Astrocyte of the cerebellum (primary cell): Measurements from ENCODE around the gene MUS81.

Source experiments
- DNase-seq: peaks from one replicate; pipeline ENCODE4 v3.0.0-alpha.2; 2011; ENCODE audit warnings: low read depth
- H3K4me3 ChIP-seq: 2 replicates; pipeline ENCODE4 v1.5.1; 2011; ENCODE audit warnings: mild to moderate bottlenecking, low read depth, low read length, moderate library complexity
- in situ Hi-C: cut with HindIII; loops from 2 replicates; pipeline ENCODE4 v1.10.0; 2017; ENCODE audit warnings: low sequenced_read_pairs
- TF ChIP-seq, protein P1 (sequence below): IDR thresholded peaks from 2 replicates; pipeline ENCODE4 v1.5.1; 2012; ENCODE audit warnings: low read length, low read depth, moderate library complexity, mild to moderate bottlenecking; ENCODE audit errors: missing control alignments

MUS81 gene

DNA sequence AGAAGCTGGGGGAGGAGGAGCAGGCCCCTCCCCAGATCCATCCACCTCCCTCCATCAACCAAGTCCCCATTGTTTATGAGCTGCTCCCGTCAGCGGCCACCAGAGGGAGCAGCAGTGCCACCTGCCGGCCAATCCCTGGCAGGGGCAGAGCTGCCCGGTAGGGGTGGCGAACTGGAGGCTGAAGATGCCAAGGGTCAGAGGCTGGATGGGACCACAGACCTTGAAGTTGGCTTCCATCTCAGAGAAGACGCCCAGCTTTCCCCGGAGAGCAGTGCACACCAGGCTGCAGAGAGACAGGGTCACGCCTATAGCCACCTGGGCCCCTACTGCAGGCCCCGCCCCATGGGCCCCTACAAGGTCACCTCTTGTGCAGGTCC is 24.5 kb downstream of the MUS81 start:
- in situ Hi-C loops: no loop called here
- H3K4me3 ChIP-seq: no peak overlapping the region

DNA sequence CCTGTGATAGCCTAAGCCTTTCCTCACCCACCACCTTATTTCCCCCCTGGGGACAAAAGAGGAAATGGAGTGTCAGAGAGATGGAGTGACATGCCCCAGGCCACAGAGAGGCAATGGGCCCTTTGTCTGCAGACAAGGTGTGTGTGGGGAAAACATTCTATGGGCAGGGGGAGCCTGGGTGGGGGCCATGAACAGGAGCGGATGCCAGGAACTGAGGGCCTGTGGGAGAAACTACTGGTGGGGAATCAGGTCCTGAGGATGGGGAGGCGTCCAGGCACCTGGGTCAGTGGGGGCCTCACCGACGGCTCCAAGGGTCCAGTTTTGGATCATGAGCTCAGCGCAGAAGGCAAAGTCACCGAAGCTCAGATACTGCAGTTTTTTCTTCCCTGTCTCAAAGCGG is 25.0 kb downstream of the MUS81 start:
- TF ChIP-seq, protein P1, sequence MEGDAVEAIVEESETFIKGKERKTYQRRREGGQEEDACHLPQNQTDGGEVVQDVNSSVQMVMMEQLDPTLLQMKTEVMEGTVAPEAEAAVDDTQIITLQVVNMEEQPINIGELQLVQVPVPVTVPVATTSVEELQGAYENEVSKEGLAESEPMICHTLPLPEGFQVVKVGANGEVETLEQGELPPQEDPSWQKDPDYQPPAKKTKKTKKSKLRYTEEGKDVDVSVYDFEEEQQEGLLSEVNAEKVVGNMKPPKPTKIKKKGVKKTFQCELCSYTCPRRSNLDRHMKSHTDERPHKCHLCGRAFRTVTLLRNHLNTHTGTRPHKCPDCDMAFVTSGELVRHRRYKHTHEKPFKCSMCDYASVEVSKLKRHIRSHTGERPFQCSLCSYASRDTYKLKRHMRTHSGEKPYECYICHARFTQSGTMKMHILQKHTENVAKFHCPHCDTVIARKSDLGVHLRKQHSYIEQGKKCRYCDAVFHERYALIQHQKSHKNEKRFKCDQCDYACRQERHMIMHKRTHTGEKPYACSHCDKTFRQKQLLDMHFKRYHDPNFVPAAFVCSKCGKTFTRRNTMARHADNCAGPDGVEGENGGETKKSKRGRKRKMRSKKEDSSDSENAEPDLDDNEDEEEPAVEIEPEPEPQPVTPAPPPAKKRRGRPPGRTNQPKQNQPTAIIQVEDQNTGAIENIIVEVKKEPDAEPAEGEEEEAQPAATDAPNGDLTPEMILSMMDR: no peak
- in situ Hi-C loops: no loop called here
- DNase-seq: no peak
- H3K4me3 ChIP-seq: no peak overlapping the region

More for the DNA sequence above, 24.5 kb downstream of the MUS81 start:
- DNase-seq: no peak
- TF ChIP-seq, protein P1: peak; percentile 99

DNA sequence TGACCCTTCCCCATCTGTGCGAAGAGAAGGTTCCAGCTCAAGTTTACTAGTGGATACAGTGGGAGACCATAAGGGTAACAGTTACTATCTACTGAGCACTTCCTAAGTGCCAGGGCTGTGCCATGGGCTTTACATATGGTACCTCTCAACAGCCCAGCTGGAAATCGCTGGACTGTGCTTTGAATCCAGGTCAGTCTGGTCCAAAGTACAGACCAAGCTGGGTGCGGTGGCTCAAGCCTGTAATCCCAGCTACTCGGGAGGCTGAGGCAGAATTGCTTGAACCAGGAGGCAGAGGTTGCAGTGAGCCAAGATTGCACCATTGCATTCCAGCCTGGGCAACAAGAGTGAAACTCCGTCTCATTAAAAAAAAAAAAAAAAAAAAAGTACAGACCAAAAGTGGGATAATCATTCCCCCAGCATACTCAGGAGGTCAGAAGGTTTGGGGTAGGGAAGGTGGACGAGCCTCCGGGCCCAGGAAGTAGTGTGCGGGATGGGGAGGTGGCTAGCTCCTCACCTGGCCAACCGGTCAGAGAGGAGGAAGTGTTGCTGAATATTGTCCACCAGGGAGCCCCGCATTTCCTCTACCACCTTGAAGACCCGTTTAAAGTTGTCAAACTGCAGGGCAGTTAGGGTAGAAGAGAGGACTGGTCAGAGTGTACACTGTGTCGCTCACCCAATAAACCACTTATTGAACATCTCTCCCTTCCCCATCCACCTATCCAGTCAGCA is 25.7 kb downstream of the MUS81 start:
- H3K4me3 ChIP-seq: no peak overlapping the region
- no peak for DNase-seq
- in situ Hi-C loops: no loop called here
- TF ChIP-seq, protein P1: no peak

DNA sequence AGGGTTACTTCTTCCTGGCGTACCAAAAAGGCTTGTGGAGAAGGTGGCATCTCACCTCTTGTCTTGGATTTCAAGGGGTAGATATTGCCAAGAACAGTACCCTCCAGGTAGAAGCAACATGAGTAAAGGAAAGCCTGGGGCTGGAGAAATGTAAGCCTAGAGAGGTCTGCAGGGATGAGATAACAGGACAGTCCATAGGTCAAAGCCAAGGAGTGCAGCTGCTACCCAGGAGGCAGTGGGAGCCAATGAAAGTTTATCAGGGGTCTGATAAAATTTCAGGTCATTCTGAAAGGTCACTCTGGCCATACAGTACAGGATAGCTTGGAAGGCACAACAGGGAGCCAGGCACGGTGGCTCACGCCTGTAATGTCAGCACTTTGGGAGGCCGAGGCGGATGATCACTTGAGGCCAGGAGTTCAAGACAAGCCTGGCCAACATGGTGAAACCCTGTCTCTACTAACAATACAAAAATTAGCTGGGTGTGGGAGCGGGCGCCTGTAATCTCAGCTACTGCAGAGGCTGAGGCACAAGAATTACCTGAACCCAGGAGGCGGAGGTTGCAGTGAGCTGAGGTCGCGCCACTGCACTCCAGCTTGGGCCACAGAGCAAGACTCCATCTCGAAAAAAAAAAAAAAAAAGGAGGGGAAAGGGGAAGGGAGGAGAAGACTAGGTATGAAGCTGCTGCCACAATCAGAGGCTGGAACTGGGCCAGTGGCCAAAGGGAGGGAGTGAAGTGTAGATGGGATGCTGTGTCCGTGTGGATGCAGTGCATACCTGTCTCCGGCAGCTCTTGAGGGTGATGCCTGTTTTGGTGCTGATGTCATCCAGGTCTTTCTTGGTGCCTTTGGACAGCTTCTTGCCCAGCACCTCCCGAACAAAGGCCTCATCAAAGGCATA is 26.8 kb downstream of the MUS81 start:
- TF ChIP-seq, protein P1: no peak
- H3K4me3 ChIP-seq: peak overlapping the region; percentile 81
- in situ Hi-C loops: no loop called here

DNA sequence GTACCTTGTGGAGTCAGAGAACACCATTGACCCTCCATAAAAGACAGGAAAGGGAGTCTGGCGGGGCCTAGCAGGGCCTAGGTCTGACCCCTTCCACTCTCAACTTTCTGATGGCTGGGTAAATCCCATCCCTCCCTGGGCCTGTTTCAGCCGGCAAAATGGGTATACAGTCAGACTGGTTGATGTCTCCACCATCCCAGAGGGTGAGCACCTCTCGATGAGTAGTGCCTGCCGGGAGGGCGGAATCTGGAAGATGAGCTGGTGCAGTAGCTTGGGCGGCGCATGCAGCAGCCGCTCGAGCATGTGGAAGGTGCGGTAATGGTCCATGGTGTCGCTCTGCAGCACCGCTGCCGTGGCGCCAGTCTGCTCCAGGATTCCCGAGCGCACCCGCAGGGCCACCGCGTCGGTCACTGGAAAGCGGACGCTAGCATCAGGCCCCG is 27.5 kb downstream of the MUS81 start:
- in situ Hi-C loops: no loop called here
- H3K4me3 ChIP-seq: peak overlapping the region; percentile 81
- DNase-seq: no peak
- TF ChIP-seq, protein P1: no peak

More for the DNA sequence above, 26.8 kb downstream of the MUS81 start:
- no peak for DNase-seq

DNA sequence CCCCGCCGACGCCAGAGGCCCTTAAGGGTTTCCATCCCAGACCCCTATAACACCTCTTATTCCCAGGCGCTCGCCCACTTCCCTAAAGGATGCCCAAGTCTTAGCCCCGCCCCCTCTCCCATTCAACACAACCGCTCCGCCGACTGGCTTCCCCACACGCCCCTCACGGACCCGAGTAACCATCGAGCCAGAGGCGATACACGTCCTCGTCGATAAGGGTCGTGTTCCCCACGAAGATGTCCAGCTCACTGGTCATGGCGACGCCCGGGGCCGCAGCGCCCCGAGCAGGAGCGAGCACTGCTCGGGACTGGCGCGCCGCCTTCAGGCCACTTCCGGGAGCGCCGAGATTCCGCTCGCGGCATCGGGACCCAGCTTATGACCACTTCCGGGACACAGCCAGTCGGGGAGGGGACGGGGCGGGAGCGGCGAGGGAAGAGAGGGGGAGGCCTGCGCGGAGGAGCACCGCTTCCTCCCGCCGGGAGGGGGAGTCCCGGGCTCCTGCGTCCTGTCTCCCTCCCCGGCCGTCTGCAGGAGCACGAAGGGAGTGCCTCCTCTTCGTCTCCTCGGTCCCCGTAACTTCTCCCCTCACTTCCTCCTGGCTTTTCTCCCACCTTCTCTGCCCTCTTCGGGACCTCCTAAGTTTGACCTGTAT is 28.1 kb downstream of the MUS81 start, which contains the start of gene FIBP:
FIBP (minus strand) TSS at position 309 of the 652 bp plus-strand sequence; CDS start at position 256, 53 bp downstream.
- DNase-seq: peak; percentile 89

More for the DNA sequence above, 28.1 kb downstream of the MUS81 start, which contains the start of gene FIBP:
- peak within 1 kb of the TSS; percentile 81 for H3K4me3 ChIP-seq
- in situ Hi-C loops: no loop called here
- TF ChIP-seq, protein P1: peak; percentile 84
